H1 (cell line): ENCODE data around the gene DLL4. TPM values are rescaled to one million over a fixed set of nuclear protein-coding genes. Genes with fewer than 3 reads are reported as not detected.

Source experiments
- CTCF ChIA-PET: fragments of 300-600 bp; sonication (Branson Sonifier 250); formaldehyde crosslinking; loops from one replicate; lab custom pipeline; 2021; ENCODE audit not compliant: partially characterized antibody; lab: Charles Lee
- POLR2A ChIA-PET: fragments of 300-600 bp; sonication (Branson Sonifier 250); formaldehyde crosslinking; loops from one replicate; lab custom pipeline; 2021; ENCODE audit warnings: inconsistent platforms; ENCODE audit not compliant: partially characterized antibody; lab: Charles Lee
- DNase-seq, 2 experiments: peaks; one replicate each; pipeline versions ENCODE4 v3.0.0 to v3.0.0-alpha.2; 2010 to 2022; ENCODE audit warnings: low spot score in 2 of 2, low read depth in 1 of 2, mixed read lengths in 1 of 2
- FAIRE-seq: peaks from 2 replicates; lab custom pipeline; 2011; peaks lifted over from hg19 to GRCh38; lab: Jason Lieb, UNC
- H2AFZ ChIP-seq: 2 replicates; pipeline ENCODE4 v1.8.1; 2012; ENCODE audit warnings: low read length, inconsistent platforms
- H2AK5ac ChIP-seq: 2 replicates; pipeline ENCODE4 v1.6.1; 2013; ENCODE audit warnings: low read depth, low read length
- H2BK120ac ChIP-seq: replicated peaks from 2 replicates; pipeline ENCODE3; 2013; ENCODE audit warnings: low read depth, low read length, inconsistent platforms
- H2BK12ac ChIP-seq: 2 replicates; pipeline ENCODE4 v1.6.1; 2013; ENCODE audit warnings: low read depth, low read length
- H2BK15ac ChIP-seq: 2 replicates; pipeline ENCODE4 v1.6.1; 2013; ENCODE audit warnings: low read length
- H2BK20ac ChIP-seq: 2 replicates; pipeline ENCODE4 v1.6.1; 2013; ENCODE audit warnings: low read length
- H2BK5ac ChIP-seq: 2 replicates; pipeline ENCODE4 v1.6.1; 2013; ENCODE audit warnings: low read depth, low read length
- H3K14ac ChIP-seq: 2 replicates; pipeline ENCODE4 v1.6.1; 2013; ENCODE audit warnings: inconsistent platforms; ENCODE audit not compliant: insufficient read length
- H3K18ac ChIP-seq: 2 replicates; pipeline ENCODE4 v1.6.1; 2013; ENCODE audit warnings: low read length; ENCODE audit errors: extremely low read depth
- H3K23ac ChIP-seq: 2 replicates; pipeline ENCODE4 v1.6.1; 2013; ENCODE audit warnings: inconsistent platforms; ENCODE audit not compliant: insufficient read length
- H3K23me2 ChIP-seq: 2 replicates; pipeline ENCODE4 v1.6.1; 2013; ENCODE audit warnings: low read depth, low read length
- H3K27ac ChIP-seq: 2 replicates; pipeline ENCODE4 v1.6.1; 2011; ENCODE audit warnings: low read depth, low read length, inconsistent platforms
- H3K27me3 ChIP-seq, 4 experiments: replicated peaks in 1 of 4; 1 replicate in 1 of 4; 2 replicates in 3 of 4; pipeline versions ENCODE4 v1.6.1 to v1.8.1; 2011 to 2013; ENCODE audit warnings: low read length in 3 of 4, mild to moderate bottlenecking in 3 of 4, inconsistent platforms in 2 of 4, mixed read lengths in 2 of 4, moderate library complexity in 1 of 4; ENCODE audit not compliant: control insufficient read depth in 3 of 4, insufficient read depth in 3 of 4; ENCODE audit errors: extremely low read depth in 1 of 4
- H3K36me3 ChIP-seq, 4 experiments: 2 replicates each; pipeline versions ENCODE4 v1.6.1 to v1.8.1; 2011 to 2013; ENCODE audit warnings: mild to moderate bottlenecking in 4 of 4, low read length in 3 of 4, moderate library complexity in 2 of 4, control low read depth in 1 of 4, inconsistent platforms in 1 of 4; ENCODE audit not compliant: insufficient read depth in 4 of 4, control insufficient read depth in 2 of 4
- H3K4ac ChIP-seq: replicated peaks from 2 replicates; pipeline ENCODE3; 2013; ENCODE audit warnings: low read length, low read depth, mixed read lengths, inconsistent platforms; ENCODE audit not compliant: insufficient read length
- H3K4me1 ChIP-seq, 4 experiments: replicated peaks in 1 of 4; 1 replicate in 1 of 4; 2 replicates in 3 of 4; pipeline versions ENCODE4 v1.6.1 to v1.8.1; 2011 to 2013; ENCODE audit warnings: low read length in 3 of 4, inconsistent platforms in 2 of 4, mixed read lengths in 1 of 4; ENCODE audit not compliant: insufficient read depth in 4 of 4, control insufficient read depth in 3 of 4
- H3K4me2 ChIP-seq, 2 experiments: 2 replicates each; pipeline versions ENCODE4 v1.6.1 to v1.8.1; 2011 to 2013; ENCODE audit warnings: low read depth in 2 of 2, low read length in 2 of 2, control low read depth in 1 of 2, inconsistent platforms in 1 of 2, mild to moderate bottlenecking in 1 of 2; ENCODE audit not compliant: insufficient read depth in 1 of 2
- H3K4me3 ChIP-seq, 4 experiments: fragments of 200-600, 300-600 bp in 1 of 4; sonication (generic), shearing (Covaris generic), sonication (Bioruptor Twin) in 1 of 4; 2 replicates each; pipeline versions ENCODE4 v1.5.1 to v1.8.1; 2011 to 2016; ENCODE audit warnings: low read length in 4 of 4, low read depth in 3 of 4, control low read depth in 2 of 4, inconsistent platforms in 2 of 4, mild to moderate bottlenecking in 2 of 4, mixed read lengths in 1 of 4, moderate library complexity in 1 of 4; ENCODE audit not compliant: insufficient read depth in 2 of 4; ENCODE audit errors: extremely low read depth in 1 of 4
- H3K56ac ChIP-seq: replicated peaks from 2 replicates; pipeline ENCODE3; 2013; ENCODE audit warnings: low read depth, mild to moderate bottlenecking, mixed read lengths, low read length, inconsistent platforms; ENCODE audit not compliant: insufficient read length
- H3K79me1 ChIP-seq: 2 replicates; pipeline ENCODE4 v1.6.1; 2013; ENCODE audit warnings: low read depth, low read length, control low read depth
- H3K79me2 ChIP-seq, 2 experiments: 2 replicates each; pipeline versions ENCODE4 v1.6.1 to v1.8.1; 2012 to 2013; ENCODE audit warnings: low read length in 2 of 2, mild to moderate bottlenecking in 2 of 2, inconsistent platforms in 1 of 2; ENCODE audit not compliant: insufficient read depth in 2 of 2, control insufficient read depth in 1 of 2
- H3K9ac ChIP-seq, 4 experiments: replicated peaks in 1 of 4; 1 replicate in 1 of 4; 2 replicates in 3 of 4; pipeline versions ENCODE4 v1.6.1 to v1.8.1; 2011 to 2013; ENCODE audit warnings: low read depth in 3 of 4, low read length in 3 of 4, control low read depth in 2 of 4, mild to moderate bottlenecking in 2 of 4, moderate library complexity in 2 of 4, inconsistent platforms in 1 of 4; ENCODE audit errors: extremely low read depth in 1 of 4
- H3K9me3 ChIP-seq, 2 experiments: 2 replicates each; pipeline versions ENCODE4 v1.6.1 to v1.8.1; 2012 to 2013; ENCODE audit warnings: mild to moderate bottlenecking in 2 of 2, moderate library complexity in 2 of 2, control low read depth in 1 of 2, inconsistent platforms in 1 of 2, low read depth in 1 of 2, low read length in 1 of 2, mixed read lengths in 1 of 2; ENCODE audit not compliant: insufficient read depth in 2 of 2
- H4K20me1 ChIP-seq, 2 experiments: replicated peaks in 1 of 2; 2 replicates each; pipeline versions ENCODE3 to v1.8.1; 2011 to 2013; ENCODE audit warnings: inconsistent platforms in 2 of 2, low read length in 2 of 2, mild to moderate bottlenecking in 1 of 2; ENCODE audit not compliant: insufficient read depth in 2 of 2, control insufficient read depth in 1 of 2
- H4K5ac ChIP-seq: 2 replicates; pipeline ENCODE4 v1.6.1; 2013; ENCODE audit warnings: low read length, low read depth, mixed read lengths, inconsistent platforms; ENCODE audit not compliant: insufficient read length
- H4K8ac ChIP-seq: 2 replicates; pipeline ENCODE4 v1.8.0; 2013; ENCODE audit warnings: mild to moderate bottlenecking, moderate library complexity, low read length, inconsistent platforms; ENCODE audit not compliant: insufficient read depth; ENCODE audit errors: extremely low read depth
- H4K91ac ChIP-seq: replicated peaks from 2 replicates; pipeline ENCODE3; 2013; ENCODE audit warnings: low read length, mixed read lengths, inconsistent platforms; ENCODE audit not compliant: insufficient read length
- CHD2 ChIP-seq: IDR thresholded peaks from 2 replicates; pipeline ENCODE4 v1.6.1; 2012; ENCODE audit warnings: low read length, improper control_type of control experiment
- JUND ChIP-seq: IDR thresholded peaks from 2 replicates; pipeline ENCODE4 v1.6.1; 2011; ENCODE audit warnings: mild to moderate bottlenecking, improper control_type of control experiment, low read length
- KDM5A ChIP-seq: fragments of 200-600 bp; IDR thresholded peaks from 2 replicates; pipeline ENCODE4 v1.7.1; 2012; ENCODE audit warnings: mild to moderate bottlenecking, low read length, inconsistent platforms, mixed read lengths
- MAX ChIP-seq: IDR thresholded peaks from 2 replicates; pipeline ENCODE4 v1.6.1; 2012; ENCODE audit warnings: inconsistent platforms
- NANOG ChIP-seq: IDR thresholded peaks from 2 replicates; pipeline ENCODE4 v1.6.1; 2011; ENCODE audit warnings: low read length, low read depth, mild to moderate bottlenecking, inconsistent platforms; ENCODE audit not compliant: insufficient read depth, poor library complexity, severe bottlenecking
- RNF2 ChIP-seq: fragments of 200-900, 300-1000 bp; sonication (generic); IDR thresholded peaks from 2 replicates; pipeline ENCODE4 v1.7.1; 2016; ENCODE audit warnings: borderline replicate concordance, low read depth, mild to moderate bottlenecking, antibody characterized with exemption, low read length; ENCODE audit not compliant: poor library complexity, severe bottlenecking; ENCODE audit errors: missing control alignments
- SIRT6 ChIP-seq: IDR thresholded peaks from one replicate; pipeline ENCODE4 v1.7.1; 2012; ENCODE audit warnings: low read length, inconsistent platforms
- SIX5 ChIP-seq: IDR thresholded peaks from 2 replicates; pipeline ENCODE4 v1.6.1; 2011; ENCODE audit warnings: mild to moderate bottlenecking, low read depth, low read length
- SRF ChIP-seq: IDR thresholded peaks from 2 replicates; pipeline ENCODE4 v1.6.1; 2011; ENCODE audit warnings: mild to moderate bottlenecking, low read depth, low read length, moderate library complexity
- SUZ12 ChIP-seq: fragments of 200-600 bp; sonication (generic); IDR thresholded peaks from 2 replicates; pipeline ENCODE4 v1.6.1; 2012; ENCODE audit warnings: mild to moderate bottlenecking, inconsistent platforms, low read length, moderate library complexity, mixed read lengths
- WGBS, 2 experiments: shearing (Covaris generic) in 1 of 2; methylation state at CpG; one replicate each; pipeline versions ENCODE4 v1.1.6 to v1.1.7; 2013 to 2015; ENCODE audit warnings: low lambda C conversion rate in 2 of 2, mixed read lengths in 2 of 2, inconsistent platforms in 1 of 2, low coverage in 1 of 2, missing lambda C conversion rate in 1 of 2; ENCODE audit not compliant: insufficient replicate concordance in 2 of 2, insufficient coverage in 1 of 2, insufficient read length in 1 of 2; ENCODE audit errors: extremely low coverage in 1 of 2, missing lambda C conversion rate in 1 of 2; 5-methylcytosine and 5-hydroxymethylcytosine counted together
- polyA plus RNA-seq, 7 experiments: library from polyadenylated mRNA; depleted of rRNA in 3 of 7; stranded (reverse) in 5 of 7; unstranded in 2 of 7; fragments of >200 nt in 5 of 7; fragments of 200-250 nt in 2 of 7; gene quantifications; 1 replicate in 5 of 7; 2 replicates in 1 of 7; 4 replicates in 1 of 7; pipeline versions ENCODE4 v1.2.1 to v1.2.3, GENCODE V29; 2011 to 2013; ENCODE audit warnings: missing spikeins in 2 of 7, mixed read lengths in 2 of 7
- total RNA-seq: library from RNA; stranded (reverse); fragmentation: NEBNext Ultra II Directional; extraction: Animal tissue kit (Norgen Biotek cat#: 25700); gene quantifications from 2 replicates; pipeline ENCODE4 v1.2.1, GENCODE V29; 2021

Gene DLL4
- total and polyA plus RNA-seq, 2 of the 8 experiments (the other 6 are each of a cell fraction or from before 2014, with no cell fraction given), result 0.23 to 0.60 TPM

GRCh38 chr15:40881351-40881750 lies 47.8 kb upstream of the DLL4 start:
- Histone ChIP-seq H3K79me2 (no peaks in the 10 kb centered on the region), H4K8ac (no peak overlapping the region), H3K4me3 (no peak overlapping the region), H3K27me3 (no peaks in the 10 kb centered on the region), H3K23me2 (no peaks in the 10 kb centered on the region), H2AK5ac (no peak overlapping the region), H3K14ac (no peak overlapping the region), H3K18ac (no peak overlapping the region), H3K4me2 (no peak overlapping the region), H2BK120ac (no peak overlapping the region), H3K23ac (no peak overlapping the region), H4K91ac (no peak overlapping the region), H3K36me3 (no peaks in the 10 kb centered on the region), H2AFZ (no peak overlapping the region), H3K27ac (no peak overlapping the region), H3K4ac (no peak overlapping the region), H3K4me1 (no peaks in the 10 kb centered on the region; a peak in 1 of 7 replicates), H2BK20ac (no peak overlapping the region), H4K5ac (no peak overlapping the region), H3K9me3 (no peaks in the 10 kb centered on the region), H3K9ac (no peak overlapping the region), H2BK15ac (no peak overlapping the region), H2BK5ac (no peak overlapping the region), H3K56ac (no peak overlapping the region), H2BK12ac (no peak overlapping the region), H4K20me1 (no peaks in the 10 kb centered on the region), H3K79me1 (no peaks in the 10 kb centered on the region)
- 90% methylated on average over 6 of the region's 6 CpGs; no CpG with 5 or more reads in 1 of the 2 experiments for WGBS, 2 experiments
- FAIRE-seq (no peak), DNase-seq (no peak)
- no peak for TF ChIP-seq JUND
- TF ChIP-seq CHD2, result no peak
- TF ChIP-seq KDM5A, result no peak
- no peak for TF ChIP-seq MAX
- TF ChIP-seq RNF2, result no peak
- no peak for TF ChIP-seq NANOG
- TF ChIP-seq SIRT6, result no peak
- TF ChIP-seq SIX5, result no peak
- TF ChIP-seq SUZ12, result no peak
- TF ChIP-seq SRF, result no peak
- POLR2A ChIA-PET, result interaction anchor here (1.0 to 2.0 kb wide), 3 partner anchors 10 to 19 kb away, joined by 3 to 10 read pairs (median 5); no protein-coding TSS in a partner anchor
- CTCF ChIA-PET, result interaction anchor here (1.3 to 10.9 kb wide), 3 partner anchors 9 to 21 kb away, joined by 4 to 63 read pairs (median 11); partner anchors contain the start of gene VPS18
